Smooth muscle cell (in vitro differentiated cells): ENCODE results near the gene PLCH2. TPM values are rescaled to one million over a fixed set of nuclear protein-coding genes. Genes with fewer than 3 reads are reported as not detected.

Experiments used
- DNase-seq: peaks from one replicate; lab custom pipeline; 2025; ENCODE audit not compliant: unreplicated experiment; lab: John Stamatoyannopoulos, UW
- H2AFZ ChIP-seq: fragments of 200-600 bp; sonication (generic); 2 replicates; pipeline ENCODE4 v1.6.0; 2016; ENCODE audit warnings: antibody characterized with exemption, low read depth, mild to moderate bottlenecking
- H3F3A ChIP-seq: fragments of 200-600 bp; sonication (generic); 2 replicates; pipeline ENCODE4 v1.6.0; 2017; ENCODE audit warnings: antibody characterized with exemption, low read depth
- H3K27ac ChIP-seq: fragments of 200-600 bp; sonication (generic); 2 replicates; pipeline ENCODE4 v1.5.1; 2016; ENCODE audit warnings: low read depth, mild to moderate bottlenecking
- H3K27me3 ChIP-seq: fragments of 200-600 bp; sonication (generic); 2 replicates; pipeline ENCODE4 v1.6.1; 2016; ENCODE audit warnings: low read depth, mild to moderate bottlenecking
- H3K36me3 ChIP-seq: fragments of 200-600 bp; sonication (generic); 2 replicates; pipeline ENCODE4 v1.5.1; 2016; ENCODE audit warnings: low read depth
- H3K4me1 ChIP-seq: fragments of 200-600 bp; sonication (generic); 2 replicates; pipeline ENCODE4 v1.5.1; 2016; ENCODE audit warnings: low read depth
- H3K4me2 ChIP-seq: fragments of 200-600 bp; sonication (generic); 2 replicates; pipeline ENCODE4 v1.6.0; 2016; ENCODE audit warnings: mild to moderate bottlenecking
- H3K4me3 ChIP-seq: fragments of 200-600 bp; sonication (generic); 2 replicates; pipeline ENCODE4 v1.5.1; 2016; ENCODE audit warnings: mild to moderate bottlenecking
- H3K79me2 ChIP-seq: fragments of 200-600 bp; sonication (generic); 2 replicates; pipeline ENCODE4 v1.6.0; 2016; ENCODE audit warnings: low read depth, mild to moderate bottlenecking
- H3K9ac ChIP-seq: fragments of 200-600 bp; sonication (generic); 2 replicates; pipeline ENCODE4 v1.6.0; 2016; ENCODE audit warnings: low read depth
- H3K9me3 ChIP-seq: fragments of 200-600 bp; sonication (generic); replicated peaks from 2 replicates; pipeline ENCODE4 v1.5.1; 2016; ENCODE audit warnings: low read depth
- H4K20me1 ChIP-seq: fragments of 200-600 bp; sonication (generic); 2 replicates; pipeline ENCODE4 v1.6.0; 2016; ENCODE audit warnings: low read depth
- WGBS: methylation state at CpG from one replicate; pipeline ENCODE4 v1.1.7; 2016; ENCODE audit warnings: low lambda C conversion rate; 5-methylcytosine and 5-hydroxymethylcytosine counted together
- polyA plus RNA-seq: library from polyadenylated mRNA; unstranded; fragments of >200 nt; fragmentation: Nextera tagmentation; extraction: Ambion mirVana; gene quantifications from 2 replicates; pipeline ENCODE4 v1.2.1, GENCODE V29; 2016
- total RNA-seq: library from RNA; depleted of rRNA; stranded (reverse); fragments of >200 nt; gene quantifications from 2 replicates; pipeline ENCODE4 v1.2.3, GENCODE V29; 2014
- TF ChIP-seq, protein P1 (sequence below): fragments of 200-600 bp; sonication (generic); IDR thresholded peaks from 2 replicates; pipeline ENCODE4 v1.5.1; 2017; ENCODE audit warnings: borderline replicate concordance, mild to moderate bottlenecking, antibody characterized with exemption; ENCODE audit not compliant: insufficient read depth, poor library complexity, severe bottlenecking

PLCH2 gene
- total and polyA plus RNA-seq, 2 experiments from 2014 or later, result 0.09 to 0.13 TPM

GRCh38 chr1:2502210-2502609 is 26.1 kb downstream of the PLCH2 start:
- Histone ChIP-seq H3K27me3 (no peaks in the 10 kb centered on the region), H3K9ac (no peak overlapping the region), H3K27ac (no peak overlapping the region), H3K4me3 (no peak overlapping the region), H3F3A (no peaks in the 10 kb centered on the region), H3K4me2 (no peak overlapping the region), H3K9me3 (no peaks in the 10 kb centered on the region), H3K79me2 (no peaks in the 10 kb centered on the region), H3K4me1 (no peaks in the 10 kb centered on the region), H3K36me3 (no peaks in the 10 kb centered on the region), H4K20me1 (peaks cover 8% of the 10 kb centered on the region), H2AFZ (no peak overlapping the region)
- no peak for DNase-seq
- TF ChIP-seq, protein P1, sequence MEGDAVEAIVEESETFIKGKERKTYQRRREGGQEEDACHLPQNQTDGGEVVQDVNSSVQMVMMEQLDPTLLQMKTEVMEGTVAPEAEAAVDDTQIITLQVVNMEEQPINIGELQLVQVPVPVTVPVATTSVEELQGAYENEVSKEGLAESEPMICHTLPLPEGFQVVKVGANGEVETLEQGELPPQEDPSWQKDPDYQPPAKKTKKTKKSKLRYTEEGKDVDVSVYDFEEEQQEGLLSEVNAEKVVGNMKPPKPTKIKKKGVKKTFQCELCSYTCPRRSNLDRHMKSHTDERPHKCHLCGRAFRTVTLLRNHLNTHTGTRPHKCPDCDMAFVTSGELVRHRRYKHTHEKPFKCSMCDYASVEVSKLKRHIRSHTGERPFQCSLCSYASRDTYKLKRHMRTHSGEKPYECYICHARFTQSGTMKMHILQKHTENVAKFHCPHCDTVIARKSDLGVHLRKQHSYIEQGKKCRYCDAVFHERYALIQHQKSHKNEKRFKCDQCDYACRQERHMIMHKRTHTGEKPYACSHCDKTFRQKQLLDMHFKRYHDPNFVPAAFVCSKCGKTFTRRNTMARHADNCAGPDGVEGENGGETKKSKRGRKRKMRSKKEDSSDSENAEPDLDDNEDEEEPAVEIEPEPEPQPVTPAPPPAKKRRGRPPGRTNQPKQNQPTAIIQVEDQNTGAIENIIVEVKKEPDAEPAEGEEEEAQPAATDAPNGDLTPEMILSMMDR, result no peak
- WGBS, result 94% methylated on average over 32 of the region's 34 CpGs

GRCh38 chr1:2502661-2503553 is 26.8 kb downstream of the PLCH2 start:
- Histone ChIP-seq H3K9ac (no peak overlapping the region), H3K4me2 (no peak overlapping the region), H3F3A (no peaks in the 10 kb centered on the region), H3K4me1 (no peaks in the 10 kb centered on the region), H3K27me3 (no peaks in the 10 kb centered on the region), H4K20me1 (peaks cover 15% of the 10 kb centered on the region), H2AFZ (no peak overlapping the region), H3K27ac (no peak overlapping the region), H3K4me3 (no peak overlapping the region), H3K36me3 (no peaks in the 10 kb centered on the region), H3K79me2 (no peaks in the 10 kb centered on the region), H3K9me3 (no peaks in the 10 kb centered on the region)
- WGBS, result 91% methylated on average over 36 of the region's 36 CpGs
- DNase-seq, result no peak
- TF ChIP-seq, protein P1, result no peak

DNA sequence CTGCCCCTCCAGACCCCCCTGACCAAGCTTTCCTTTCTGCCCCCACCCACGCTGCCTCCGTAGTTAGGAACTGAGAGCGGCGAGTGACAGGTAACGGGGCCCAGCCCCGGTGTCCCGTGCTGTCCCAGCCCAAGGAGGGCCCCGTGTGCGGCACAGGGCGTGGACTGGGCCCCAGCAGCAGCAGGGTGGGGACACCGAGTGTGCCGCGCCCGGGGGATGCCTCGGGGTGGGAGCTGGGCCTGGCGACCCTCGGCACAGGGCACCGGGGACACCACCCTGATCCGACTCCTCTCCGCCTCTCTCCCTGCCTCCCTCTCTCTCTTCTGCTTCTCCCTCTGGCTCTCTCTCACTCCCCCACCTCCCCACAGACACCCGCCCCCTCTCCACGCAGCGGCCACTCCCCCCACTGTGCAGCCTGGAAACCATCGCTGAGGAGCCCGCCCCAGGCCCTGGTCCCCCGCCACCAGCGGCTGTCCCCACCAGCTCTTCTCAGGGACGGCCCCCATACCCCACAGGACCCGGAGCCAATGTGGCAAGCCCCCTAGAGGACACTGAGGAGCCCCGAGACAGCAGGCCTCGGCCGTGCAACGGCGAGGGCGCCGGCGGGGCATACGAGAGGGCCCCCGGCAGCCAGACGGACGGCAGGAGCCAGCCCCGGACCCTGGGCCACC is 27.6 kb downstream of the PLCH2 start:
- Histone ChIP-seq H3K79me2 (no peaks in the 10 kb centered on the region), H2AFZ (no peak overlapping the region), H4K20me1 (peaks cover 22% of the 10 kb centered on the region), H3K4me3 (no peak overlapping the region), H3K27me3 (no peaks in the 10 kb centered on the region), H3K36me3 (no peaks in the 10 kb centered on the region), H3F3A (no peaks in the 10 kb centered on the region), H3K9me3 (no peaks in the 10 kb centered on the region), H3K4me2 (no peak overlapping the region), H3K27ac (no peak overlapping the region), H3K4me1 (no peaks in the 10 kb centered on the region), H3K9ac (no peak overlapping the region)
- TF ChIP-seq, protein P1, result no peak
- 79% methylated on average over 19 of the region's 42 CpGs for WGBS
- DNase-seq, result no peak
